ENCODE measurements around the gene NUP160. TPM values are rescaled to one million over a fixed set of nuclear protein-coding genes. Genes with fewer than 3 reads are reported as not detected.
A peak's percentile ranks its signal among the peaks of the same experiment; 100 is the strongest.

The NUP160 gene
- total and polyA plus RNA-seq, 10 of the 15 experiments (the other 5 are each of a cell fraction or from before 2014, with no cell fraction given), result 24.0 to 87.6 (median 54.6) TPM

DNA sequence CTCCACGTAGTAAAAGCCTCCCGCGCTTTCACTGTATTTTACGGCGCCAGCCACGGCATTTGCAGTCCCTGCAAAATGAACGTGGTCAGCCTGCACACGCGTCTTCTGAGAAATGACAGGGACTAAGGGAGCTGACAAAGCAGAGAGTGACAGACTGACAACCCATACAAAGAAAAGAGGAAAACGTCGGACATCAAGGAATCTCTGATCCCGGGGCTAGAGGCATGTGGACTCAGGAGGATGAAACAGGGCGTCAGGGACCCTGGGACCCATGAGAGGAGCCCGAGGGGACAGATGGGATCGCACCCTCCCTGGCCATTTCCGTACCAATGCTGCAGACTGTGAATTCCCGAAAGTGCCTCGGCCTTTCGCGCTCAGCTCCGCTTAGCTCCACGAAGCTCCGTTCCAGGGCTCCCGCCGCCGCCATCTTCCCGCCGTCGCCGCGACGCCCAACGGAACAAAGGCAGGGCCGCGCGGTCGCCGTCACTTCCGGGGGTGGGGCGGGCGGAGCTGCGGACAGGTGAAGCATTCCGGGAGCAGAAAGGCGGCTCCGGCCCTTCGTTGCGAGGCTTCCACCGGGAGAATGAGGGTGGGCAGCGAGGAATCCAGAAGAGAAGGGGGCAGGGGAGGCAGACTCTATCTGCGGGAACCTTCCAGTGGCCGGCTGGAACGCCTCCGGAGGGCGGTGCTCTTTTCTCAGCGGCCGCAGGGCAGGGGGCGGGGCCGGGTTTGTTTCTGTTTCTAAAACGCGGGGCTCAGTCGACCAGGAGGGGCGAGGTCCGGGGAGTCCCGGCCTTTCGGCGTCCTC lies at the start of gene NUP160 (continued):
- TF ChIP-seq RAD21 (IDR thresholded peaks at IDR 0.05; ENCODE audit: insufficient read depth, low read depth, low read length) (peak; percentile 35; the same call in 1 of the 2 replicates), ASH2L (IDR thresholded peaks at IDR 0.05; ENCODE audit: borderline replicate concordance, low read depth) (0 out of 2 replicates have a peak, but pooled peaks have one; percentile 37), SREBF1 (IDR thresholded peaks at IDR 0.05; ENCODE audit: low read length) (no peak), SMC3 (IDR thresholded peaks at IDR 0.05; ENCODE audit: borderline replicate concordance, low read length) (no peak), MEF2B (IDR thresholded peaks at IDR 0.05; ENCODE audit: partially characterized antibody, poor library complexity, severe bottlenecking) (no peak), MXI1 (IDR thresholded peaks at IDR 0.05; ENCODE audit: low read depth, low read length) (peak; percentile 75), RAD51 (IDR thresholded peaks at IDR 0.05) (no peak), ETV6 (conservative IDR thresholded peaks at IDR 0.05 in 1 of 2, IDR thresholded peaks at IDR 0.05 in 1 of 2; ENCODE audit: borderline replicate concordance in 1 of 2, low read depth in 1 of 2) (0 out of 4 replicates have a peak, but pooled peaks of 1 of the 2 experiments have one; percentile 8), SREBF2 (IDR thresholded peaks at IDR 0.05; ENCODE audit: low read length) (no peak), ATF7 (IDR thresholded peaks at IDR 0.05; ENCODE audit: low read depth) (no peak), NFYB (IDR thresholded peaks at IDR 0.05; ENCODE audit: insufficient read depth, low read depth, low read length) (no peak), SIX5 (IDR thresholded peaks at IDR 0.05; ENCODE audit: low read depth, low read length, severe bottlenecking) (peak; percentile 20), KAT2A (conservative IDR thresholded peaks at IDR 0.05; ENCODE audit: control insufficient read depth, low read depth, low read length) (no peak), ZNF274 (IDR thresholded peaks at IDR 0.05; ENCODE audit: insufficient read depth, insufficient read length) (no peak), NR2F1 (conservative IDR thresholded peaks at IDR 0.05) (no peak), YY1 (IDR thresholded peaks at IDR 0.05; ENCODE audit: low read depth, low read length) (peak; percentile 98), LARP7 (IDR thresholded peaks at IDR 0.05) (peak; percentile 31; the same call in 1 of the 2 replicates), ZSCAN29 (IDR thresholded peaks at IDR 0.05) (no peak)
- TF ChIP-seq, protein P1, sequence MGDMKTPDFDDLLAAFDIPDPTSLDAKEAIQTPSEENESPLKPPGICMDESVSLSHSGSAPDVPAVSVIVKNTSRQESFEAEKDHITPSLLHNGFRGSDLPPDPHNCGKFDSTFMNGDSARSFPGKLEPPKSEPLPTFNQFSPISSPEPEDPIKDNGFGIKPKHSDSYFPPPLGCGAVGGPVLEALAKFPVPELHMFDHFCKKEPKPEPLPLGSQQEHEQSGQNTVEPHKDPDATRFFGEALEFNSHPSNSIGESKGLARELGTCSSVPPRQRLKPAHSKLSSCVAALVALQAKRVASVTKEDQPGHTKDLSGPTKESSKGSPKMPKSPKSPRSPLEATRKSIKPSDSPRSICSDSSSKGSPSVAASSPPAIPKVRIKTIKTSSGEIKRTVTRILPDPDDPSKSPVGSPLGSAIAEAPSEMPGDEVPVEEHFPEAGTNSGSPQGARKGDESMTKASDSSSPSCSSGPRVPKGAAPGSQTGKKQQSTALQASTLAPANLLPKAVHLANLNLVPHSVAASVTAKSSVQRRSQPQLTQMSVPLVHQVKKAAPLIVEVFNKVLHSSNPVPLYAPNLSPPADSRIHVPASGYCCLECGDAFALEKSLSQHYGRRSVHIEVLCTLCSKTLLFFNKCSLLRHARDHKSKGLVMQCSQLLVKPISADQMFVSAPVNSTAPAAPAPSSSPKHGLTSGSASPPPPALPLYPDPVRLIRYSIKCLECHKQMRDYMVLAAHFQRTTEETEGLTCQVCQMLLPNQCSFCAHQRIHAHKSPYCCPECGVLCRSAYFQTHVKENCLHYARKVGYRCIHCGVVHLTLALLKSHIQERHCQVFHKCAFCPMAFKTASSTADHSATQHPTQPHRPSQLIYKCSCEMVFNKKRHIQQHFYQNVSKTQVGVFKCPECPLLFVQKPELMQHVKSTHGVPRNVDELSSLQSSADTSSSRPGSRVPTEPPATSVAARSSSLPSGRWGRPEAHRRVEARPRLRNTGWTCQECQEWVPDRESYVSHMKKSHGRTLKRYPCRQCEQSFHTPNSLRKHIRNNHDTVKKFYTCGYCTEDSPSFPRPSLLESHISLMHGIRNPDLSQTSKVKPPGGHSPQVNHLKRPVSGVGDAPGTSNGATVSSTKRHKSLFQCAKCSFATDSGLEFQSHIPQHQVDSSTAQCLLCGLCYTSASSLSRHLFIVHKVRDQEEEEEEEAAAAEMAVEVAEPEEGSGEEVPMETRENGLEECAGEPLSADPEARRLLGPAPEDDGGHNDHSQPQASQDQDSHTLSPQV (IDR thresholded peaks at IDR 0.05), result no peak
- TF ChIP-seq, protein P2, sequence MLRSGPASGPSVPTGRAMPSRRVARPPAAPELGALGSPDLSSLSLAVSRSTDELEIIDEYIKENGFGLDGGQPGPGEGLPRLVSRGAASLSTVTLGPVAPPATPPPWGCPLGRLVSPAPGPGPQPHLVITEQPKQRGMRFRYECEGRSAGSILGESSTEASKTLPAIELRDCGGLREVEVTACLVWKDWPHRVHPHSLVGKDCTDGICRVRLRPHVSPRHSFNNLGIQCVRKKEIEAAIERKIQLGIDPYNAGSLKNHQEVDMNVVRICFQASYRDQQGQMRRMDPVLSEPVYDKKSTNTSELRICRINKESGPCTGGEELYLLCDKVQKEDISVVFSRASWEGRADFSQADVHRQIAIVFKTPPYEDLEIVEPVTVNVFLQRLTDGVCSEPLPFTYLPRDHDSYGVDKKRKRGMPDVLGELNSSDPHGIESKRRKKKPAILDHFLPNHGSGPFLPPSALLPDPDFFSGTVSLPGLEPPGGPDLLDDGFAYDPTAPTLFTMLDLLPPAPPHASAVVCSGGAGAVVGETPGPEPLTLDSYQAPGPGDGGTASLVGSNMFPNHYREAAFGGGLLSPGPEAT (IDR thresholded peaks at IDR 0.05; ENCODE audit: low read depth), result peak; percentile 96
- TF ChIP-seq, protein P3, sequence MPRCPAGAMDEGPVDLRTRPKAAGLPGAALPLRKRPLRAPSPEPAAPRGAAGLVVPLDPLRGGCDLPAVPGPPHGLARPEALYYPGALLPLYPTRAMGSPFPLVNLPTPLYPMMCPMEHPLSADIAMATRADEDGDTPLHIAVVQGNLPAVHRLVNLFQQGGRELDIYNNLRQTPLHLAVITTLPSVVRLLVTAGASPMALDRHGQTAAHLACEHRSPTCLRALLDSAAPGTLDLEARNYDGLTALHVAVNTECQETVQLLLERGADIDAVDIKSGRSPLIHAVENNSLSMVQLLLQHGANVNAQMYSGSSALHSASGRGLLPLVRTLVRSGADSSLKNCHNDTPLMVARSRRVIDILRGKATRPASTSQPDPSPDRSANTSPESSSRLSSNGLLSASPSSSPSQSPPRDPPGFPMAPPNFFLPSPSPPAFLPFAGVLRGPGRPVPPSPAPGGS (IDR thresholded peaks at IDR 0.05; ENCODE audit: borderline replicate concordance, insufficient read depth, low read depth, low read length, poor library complexity, severe bottlenecking), result peak; percentile 41
- TF ChIP-seq, protein P4, sequence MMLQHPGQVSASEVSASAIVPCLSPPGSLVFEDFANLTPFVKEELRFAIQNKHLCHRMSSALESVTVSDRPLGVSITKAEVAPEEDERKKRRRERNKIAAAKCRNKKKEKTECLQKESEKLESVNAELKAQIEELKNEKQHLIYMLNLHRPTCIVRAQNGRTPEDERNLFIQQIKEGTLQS (IDR thresholded peaks at IDR 0.05; ENCODE audit: borderline replicate concordance, extremely low read depth, low read depth, low read length), result no peak

All from GM12878 (cell line).